Stimulated activated CD4-positive, alpha-beta T cell treated with anti-CD3 and anti-CD28 coated beads, Interleukin-4, amount 100 ng/mL, for 24 hours (primary cell): ENCODE measurements around the gene WDFY4.

Source experiments
- DNase-seq: peaks from one replicate; pipeline ENCODE4 v3.0.0-alpha.2; 2020

WDFY4 gene

DNA sequence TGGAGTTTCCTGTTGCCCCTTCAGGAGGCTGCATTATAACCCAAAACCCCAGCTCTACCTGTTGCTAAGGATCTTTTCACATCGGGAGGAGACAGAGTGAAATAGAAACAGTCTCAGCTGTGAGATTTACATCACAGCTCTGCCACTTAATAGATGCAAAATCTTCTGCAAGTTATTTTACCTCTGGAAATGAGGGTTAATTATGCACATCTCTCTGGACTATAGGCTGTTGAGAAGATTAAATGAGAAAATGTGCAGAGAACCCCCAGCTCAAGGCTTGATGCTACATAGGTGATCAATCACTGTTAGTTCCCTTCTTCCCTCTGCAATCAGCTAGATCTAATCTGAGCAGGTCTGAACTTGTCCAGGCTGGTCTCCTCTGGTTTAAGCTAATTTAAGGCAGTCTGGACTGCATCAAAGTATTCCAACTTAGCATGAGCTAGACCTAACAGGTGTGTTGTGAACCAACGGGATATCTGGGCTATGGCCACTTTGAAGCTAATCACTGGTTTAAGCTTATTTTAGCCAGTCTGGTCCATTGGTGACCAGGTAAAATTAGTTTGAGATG, 263.9 kb downstream of the WDFY4 start:
- no peak for DNase-seq

DNA sequence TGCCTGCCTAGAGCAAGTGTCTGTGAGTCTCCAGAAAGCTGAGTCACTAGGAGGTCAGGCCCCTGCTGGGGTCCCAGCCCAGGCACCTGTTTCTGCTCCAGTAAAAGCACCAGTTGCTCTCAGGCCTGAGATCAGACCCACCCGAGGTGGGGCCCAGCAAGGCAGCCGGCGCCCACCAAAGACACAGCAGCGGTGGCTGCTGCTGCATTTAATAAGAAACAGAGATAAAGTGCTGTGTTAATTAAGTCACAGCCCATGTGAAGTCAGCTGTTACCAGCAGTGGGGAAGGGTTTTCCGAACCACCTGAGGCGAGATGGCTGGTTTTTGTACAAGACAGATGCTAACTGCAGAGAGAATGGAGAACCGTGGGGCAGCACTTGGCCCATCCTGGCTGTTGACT, 267.0 kb downstream of the WDFY4 start:
- DNase-seq: no peak

DNA sequence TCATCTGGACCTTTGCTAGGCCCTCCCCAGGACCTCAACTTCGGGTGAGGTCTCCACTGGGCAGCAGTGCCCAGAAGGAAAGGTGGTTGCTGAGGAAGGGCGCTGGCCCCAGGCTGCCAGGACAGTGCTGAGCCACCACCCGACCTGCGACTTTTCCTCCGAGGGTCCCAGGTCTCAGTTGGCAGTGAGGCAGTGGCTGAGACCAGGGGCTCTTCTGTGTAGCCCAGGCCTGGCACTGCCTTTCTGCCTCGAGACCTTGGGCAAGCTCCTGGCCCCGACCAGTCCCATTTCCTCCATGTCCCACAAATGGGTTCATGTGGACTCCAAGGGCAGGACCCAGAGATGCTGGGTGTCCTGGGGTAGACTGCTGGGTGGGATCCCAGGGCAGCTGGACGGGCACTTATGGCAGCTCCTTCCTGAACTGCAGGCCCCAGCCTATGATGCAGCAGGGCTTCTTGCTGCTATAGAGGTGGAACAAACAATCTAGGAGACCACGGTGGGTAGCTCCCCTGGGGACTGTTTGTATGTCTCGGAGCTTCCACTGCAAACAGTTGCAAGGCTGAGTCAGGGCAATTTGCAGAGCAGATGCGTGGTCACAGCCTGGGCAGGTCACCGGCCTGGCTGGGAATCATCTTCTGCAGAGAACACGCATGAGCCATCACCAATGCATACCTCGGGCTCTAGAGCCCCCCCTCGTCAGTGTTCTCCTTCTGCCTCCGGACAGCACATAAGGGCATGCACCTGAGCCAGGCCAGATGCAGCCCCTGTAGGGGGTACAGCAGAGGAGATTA, 272.9 kb downstream of the WDFY4 start:
- no peak for DNase-seq

DNA sequence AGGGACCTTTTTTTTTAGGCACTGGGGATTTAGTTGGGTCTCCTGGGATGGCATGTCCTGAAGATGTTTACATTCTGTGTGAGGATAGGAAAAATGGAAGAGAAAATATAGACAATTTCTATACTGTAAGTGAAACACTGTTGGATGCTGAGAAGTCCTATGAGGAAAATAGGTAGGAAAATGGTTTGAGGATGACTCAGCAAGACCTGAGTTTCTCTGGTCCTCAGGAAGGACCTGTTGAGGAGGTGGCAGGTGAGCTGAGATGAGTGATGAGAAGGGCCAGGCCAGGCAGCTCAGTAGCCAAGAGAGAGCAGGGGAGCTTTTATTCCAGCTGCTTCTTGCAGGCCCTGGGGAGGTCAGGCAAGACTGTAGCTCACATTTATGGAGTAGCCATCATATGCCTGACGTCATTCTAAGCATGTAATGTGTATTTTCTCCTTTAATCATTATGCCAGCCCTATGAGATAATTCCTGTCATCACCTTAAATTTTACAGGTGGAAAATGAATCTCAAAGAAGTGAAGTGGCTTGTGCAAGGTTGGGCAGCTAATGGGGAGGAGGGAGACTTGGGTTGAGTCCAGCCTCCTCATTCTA, 274.0 kb downstream of the WDFY4 start:
- no peak for DNase-seq

DNA sequence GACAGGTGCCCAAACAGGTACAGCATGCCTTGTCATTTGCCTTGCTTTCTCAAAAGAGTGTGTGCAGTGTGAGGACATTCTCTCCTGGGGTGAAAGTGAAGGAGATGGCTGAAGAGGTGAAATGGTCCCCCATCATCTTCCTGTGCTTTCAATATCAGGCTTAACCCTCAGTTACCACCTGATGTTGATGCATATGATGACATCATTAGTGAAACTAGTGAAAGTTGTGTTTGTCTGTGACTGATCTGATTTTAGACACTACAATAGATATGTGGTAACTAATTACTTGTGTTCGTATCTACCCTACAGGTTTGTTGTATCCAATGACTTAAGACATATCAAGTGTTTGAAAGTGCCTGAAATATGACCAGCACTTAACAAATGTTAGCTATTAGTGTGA, 279.4 kb downstream of the WDFY4 start:
- DNase-seq: no peak

DNA sequence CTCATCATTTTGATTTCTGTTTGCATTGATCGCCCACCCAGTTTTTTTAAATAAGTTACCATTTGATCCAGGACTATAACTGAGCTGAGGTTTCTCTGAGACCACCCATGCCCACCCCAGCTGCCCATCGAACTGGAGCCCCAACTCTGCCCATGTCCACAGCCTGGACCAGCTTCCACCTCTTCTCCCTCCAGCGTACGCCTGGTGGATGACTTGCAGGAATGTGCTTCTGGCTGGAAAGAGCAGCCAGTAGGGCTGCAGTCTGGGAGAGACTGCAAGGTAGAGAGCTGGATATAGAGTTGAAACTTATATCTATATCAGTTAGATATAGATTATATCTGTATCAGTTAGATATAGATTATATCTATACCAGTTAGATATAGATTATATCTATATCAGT, 280.8 kb downstream of the WDFY4 start:
- no peak for DNase-seq

DNA sequence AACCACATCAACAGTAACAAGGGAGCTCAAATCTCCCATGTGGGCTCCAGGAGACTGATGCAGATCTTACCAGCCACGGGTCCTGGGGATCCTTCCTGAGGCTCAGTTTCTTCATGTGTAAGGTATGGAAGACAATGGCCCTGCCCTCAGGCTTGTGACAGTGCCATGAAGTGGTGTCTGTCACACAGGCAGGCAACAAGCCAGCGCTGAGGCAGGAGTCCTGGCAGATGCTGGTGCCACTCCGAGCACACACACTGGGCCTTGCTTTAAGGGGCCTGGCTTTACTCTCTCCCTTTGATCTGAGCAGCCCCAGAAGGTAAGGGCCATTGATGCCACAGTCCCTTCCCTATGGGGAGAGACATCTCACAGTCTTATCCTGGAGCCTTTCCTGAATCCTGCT, 283.4 kb downstream of the WDFY4 start:
- no peak for DNase-seq

DNA sequence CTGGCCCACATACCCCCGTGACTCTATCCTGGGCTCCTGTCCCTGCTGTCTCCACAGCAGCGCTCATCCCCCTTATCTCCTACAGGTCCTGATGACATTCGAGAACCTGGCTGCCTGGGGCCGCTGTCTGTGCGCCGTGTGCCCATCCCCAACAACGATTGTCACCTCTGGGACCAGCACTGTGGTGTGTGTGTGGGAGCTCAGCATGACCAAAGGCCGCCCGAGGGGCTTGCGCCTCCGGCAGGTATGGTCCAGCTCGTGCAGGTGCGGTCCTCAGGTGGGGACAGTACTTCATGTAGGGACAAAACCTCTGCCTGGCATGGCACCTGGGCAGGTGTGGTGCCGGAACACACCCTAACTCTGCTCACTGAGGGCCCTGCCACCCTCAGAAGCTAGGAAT, 285.4 kb downstream of the WDFY4 start:
- no peak for DNase-seq

DNA sequence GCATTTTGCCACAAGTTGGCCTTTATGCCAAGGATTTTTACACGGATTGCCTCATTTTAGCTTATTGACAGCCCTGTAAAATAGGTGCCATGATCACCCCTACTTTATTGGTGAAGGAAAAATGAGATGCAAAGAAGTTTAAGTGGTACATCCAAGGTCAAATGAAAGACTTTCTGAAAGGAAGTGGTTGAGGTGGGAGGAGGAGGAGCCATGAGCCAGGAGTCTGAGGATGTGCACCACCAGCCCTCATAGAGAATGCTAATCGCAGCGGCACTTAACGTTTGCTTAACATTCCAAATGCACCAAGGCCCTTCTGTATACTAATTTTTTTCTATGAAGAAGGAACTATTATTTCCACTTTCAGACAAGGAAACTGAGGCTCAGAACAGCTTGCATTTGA, 286.0 kb downstream of the WDFY4 start:
- DNase-seq: no peak

DNA sequence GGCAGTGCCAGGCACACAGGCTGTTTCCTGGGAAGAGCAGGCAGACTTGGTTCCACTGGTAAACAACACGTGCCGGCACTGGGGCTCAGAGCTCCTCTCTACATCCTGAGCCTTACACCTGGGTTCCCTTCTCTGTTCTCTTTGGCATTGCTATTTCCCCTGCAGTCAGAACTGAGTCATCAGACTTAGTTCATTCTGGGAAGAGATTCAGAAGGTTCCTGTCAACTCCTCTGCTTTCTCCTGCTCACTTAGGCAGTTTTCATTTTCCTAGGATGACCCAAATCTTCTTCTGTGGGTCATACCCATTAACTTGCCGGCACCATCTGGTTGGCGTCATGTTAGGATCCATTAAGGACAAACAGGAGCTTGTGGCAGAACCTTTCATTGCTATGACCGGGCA, 288.4 kb downstream of the WDFY4 start:
- DNase-seq: no peak

DNA sequence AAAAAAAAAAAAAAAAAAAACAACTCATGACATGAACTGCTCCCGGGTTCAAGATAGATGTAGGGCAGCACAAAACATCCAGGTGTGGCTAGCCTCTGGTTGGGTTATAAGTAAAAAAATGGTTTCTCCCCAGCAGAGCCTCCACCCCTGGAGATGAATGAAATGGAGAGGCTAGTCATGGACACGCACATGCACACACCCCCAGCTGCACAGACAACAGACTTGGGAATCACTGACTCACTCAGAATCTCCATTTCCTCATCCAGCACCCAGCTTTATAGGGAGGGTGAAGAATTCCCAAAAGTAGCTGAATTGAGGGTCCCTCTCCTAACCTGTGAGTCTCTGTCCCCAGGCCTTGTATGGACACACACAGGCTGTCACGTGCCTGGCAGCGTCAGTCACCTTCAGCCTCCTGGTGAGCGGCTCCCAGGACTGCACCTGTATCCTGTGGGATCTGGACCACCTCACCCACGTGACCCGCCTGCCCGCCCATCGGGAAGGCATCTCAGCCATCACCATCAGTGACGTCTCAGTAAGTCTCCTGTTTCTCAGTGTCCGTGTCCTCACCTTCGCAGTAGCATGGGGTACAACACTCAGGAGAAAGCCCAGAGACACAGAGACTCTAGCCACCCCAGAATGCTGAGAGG, 290.0 kb downstream of the WDFY4 start:
- DNase-seq: no peak

DNA sequence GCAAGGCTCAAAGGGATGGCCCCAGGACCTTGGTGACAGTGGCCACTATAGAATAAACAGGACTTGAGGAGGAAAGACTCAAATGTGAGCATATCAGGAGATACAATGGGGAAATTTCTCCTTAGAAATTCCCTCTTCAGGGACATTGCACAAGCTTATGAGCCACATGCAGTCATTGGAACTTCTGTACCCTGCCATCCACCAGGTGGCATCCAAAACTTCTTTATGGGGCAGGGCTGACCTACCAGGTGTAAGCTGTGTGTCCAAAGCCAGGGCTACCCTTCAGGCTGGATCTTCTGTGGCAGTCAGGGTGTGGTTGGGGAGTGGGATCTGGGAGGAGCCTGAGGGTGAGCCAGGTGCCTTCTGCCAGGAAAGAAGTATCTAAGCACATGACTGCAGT, 291.5 kb downstream of the WDFY4 start:
- no peak for DNase-seq

DNA sequence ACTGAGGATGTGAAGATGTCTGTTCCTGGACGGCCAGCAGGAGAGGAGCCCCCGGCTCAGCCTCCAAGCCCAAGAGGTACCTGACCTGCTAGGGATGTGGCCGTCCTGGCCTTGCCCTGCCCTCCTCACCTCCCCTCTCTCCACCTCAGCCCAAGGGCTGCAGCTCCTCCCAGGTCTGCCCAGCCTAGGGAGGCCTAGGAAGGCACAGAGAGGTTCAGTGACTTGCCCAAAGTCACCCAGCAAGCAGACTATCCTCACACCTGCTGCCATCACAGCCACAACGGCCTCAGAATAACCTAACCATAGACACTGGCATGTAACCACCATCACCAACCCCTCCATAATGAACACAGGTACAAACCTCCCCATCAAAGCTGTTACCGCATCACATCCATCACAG, 293.6 kb downstream of the WDFY4 start:
- no peak for DNase-seq

DNA sequence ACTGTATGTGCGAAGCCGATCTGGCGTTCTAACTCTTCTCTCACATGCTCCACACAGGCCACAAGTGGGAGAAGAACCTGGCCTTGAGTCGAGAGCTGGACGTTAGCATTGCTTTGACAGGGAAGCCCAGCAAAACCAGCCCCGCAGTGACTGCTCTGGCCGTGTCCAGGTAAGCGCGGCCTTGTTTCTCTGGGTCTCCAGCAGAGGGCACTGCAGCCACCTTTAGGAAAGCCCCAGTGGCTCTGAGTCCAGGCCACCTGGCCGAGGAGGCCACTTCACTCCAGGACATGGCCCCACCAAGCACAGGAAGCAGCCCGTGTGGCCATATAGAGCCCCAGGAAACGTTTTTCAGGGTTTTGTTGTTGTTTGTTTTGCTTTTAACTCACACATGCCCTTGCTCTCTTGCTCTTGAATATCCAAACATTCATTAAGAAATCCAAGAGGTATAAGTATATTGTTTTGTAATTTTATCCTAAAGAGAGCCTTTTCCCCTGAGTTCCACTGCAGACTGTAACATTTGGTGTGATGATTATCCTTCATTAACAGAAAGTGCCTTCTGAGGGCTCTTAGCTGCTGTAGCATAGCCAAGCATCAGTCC, 296.7 kb downstream of the WDFY4 start:
- peak; percentile 18 for DNase-seq

DNA sequence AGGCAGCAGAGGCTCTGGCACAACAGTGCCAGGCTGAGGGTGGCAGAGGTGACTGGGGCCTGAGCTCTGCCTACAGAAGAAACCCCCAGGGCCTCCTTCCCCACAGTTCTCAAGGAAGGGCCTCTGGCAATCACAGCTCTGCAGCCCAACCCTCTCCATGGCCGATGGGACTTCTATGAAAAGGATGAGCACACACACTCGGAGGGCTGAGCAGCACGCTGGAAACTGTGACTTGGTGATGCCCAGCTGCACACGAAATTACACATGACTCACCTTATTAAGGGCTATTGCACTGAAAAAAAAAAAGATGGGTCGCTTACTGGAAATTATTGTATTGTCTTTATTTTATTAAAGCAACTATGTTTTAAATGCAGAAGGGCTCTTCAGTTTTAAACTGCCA, 297.9 kb downstream of the WDFY4 start:
- no peak for DNase-seq

DNA sequence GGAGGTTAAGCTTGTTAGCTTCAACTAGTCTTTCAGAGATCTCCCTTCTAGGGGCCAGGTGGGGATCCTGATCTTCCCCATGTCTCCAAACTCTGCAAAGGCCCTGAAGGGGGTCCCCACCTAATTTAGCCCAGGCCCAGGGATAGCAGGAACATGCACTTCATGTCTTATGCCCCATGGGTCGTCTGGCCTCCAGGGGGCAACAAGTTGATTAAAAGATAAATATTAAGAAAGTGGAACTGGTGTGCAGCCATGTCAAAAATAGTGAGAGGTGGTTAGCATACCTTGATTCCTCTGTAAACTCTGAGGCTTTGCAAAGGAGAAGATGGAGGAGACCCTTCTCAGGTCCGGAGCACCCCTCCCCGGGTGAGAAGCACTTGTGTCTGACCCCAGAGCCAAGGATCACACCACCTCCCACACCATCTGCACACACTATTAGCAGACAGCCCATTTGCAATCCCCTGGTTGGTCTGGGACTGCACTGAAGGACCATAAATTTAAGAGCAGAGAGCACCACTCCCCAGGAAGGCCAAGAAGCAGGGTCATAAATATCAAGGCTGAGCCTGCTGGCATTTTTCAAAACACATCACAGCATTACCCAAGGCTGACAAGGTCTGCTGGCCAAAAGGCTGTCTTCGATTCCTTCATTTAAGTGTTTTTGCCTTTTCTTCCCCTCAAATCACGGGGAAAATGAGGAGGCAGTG, 299.1 kb downstream of the WDFY4 start:
- no peak for DNase-seq

DNA sequence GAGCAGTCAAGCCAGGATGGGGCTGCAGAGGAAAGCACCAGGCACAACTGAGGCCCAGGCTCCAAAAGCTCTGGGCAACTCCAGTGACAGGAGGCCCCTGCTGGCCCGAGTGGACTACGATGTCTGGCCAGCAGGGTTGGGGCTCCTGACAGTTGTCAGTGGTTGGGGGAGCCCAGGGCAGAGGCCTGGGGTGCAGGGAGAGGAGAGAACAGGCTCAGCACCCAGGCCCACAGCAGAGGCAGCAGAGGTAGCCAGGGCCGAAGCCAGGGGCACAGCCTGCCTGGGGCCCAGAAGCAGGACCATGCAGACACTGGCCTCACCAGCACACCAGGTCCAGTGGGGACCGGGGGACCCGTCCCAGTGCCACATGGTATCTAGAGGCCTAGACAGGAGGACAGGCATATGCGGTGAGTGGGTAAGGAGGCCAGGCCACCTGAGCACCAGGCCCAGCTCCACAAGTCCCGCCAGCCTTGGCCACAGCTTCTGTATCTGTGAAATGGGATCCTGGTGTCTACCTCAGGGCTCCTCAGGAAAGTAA, 301.0 kb downstream of the WDFY4 start:
- no peak for DNase-seq

DNA sequence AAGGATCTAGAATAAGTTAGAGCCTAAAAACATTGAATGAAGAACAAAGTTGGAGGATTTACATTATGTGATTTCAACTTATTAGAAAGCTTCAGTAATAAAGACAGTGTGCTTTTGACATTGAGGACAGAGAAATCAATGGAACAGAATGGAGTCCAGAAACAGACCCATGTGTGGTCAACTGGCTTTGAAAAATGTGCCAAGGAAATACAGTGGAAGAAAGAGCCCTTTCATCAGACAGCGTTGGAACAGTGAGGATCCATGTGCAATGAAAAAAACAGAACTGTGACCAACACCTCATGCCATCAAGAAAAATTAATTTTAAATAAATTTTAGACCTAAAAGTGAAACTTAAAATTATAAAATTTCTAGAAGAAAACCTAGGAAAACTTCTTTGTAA, 305.6 kb downstream of the WDFY4 start:
- no peak for DNase-seq

DNA sequence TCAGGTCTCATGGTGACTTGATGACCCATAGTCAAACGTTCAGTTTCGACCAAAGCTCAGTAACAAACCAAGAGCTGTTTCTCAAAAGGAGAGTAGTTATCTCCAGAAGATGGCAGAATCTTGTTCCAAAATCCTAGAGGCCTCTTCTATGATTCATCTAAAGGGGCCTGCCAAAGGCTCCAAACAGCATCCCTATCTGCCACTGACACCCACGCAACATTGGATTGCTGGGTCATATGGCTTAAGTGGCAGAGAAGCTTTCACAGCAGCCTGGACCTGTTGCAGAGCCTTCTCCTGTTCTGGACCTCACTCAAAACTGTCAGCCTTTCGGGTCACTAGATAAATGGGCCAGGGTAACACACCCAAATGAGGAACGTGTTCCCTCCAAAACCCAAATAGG, 309.0 kb downstream of the WDFY4 start:
- DNase-seq: no peak

DNA sequence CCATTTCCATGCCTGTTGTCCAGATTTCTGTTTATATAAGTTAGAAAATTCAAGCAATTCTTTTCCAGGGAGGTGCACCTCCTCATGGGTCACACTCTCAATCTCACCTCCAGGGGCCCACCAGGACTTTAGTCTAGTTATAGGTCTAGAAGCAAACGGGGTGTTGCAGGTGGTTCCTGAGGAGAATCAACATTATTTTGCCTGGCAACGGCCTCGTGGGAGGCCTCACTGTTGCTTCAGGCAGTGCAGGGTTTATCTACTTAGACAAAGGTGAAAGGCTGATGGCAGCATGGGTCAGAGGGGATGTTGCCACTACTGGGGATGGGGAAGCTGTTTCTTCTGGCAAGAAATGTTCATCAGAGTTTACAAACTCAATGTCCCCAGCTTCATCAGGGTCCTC, 311.7 kb downstream of the WDFY4 start:
- no peak for DNase-seq

DNA sequence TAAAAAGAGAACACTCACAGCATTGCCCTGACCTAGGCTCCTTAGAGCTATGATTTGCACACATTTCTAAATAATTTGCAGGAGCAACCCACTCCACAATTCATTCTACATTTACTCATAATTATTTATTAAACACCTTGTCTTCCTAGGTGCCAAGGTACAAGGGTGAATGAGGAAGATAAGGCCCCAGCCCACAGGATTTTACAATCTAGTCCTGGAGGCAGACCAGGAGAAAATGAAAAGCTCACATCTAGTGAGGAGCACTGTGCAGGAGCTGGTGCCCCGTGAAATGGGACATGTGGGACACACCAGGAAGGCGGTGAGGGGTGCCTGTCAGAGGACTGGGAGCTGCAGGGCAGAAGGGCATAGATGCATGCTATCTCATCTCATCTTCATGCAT, 314.7 kb downstream of the WDFY4 start:
- no peak for DNase-seq
